ENCODE results near the gene PALM. TPM values are rescaled to one million over a fixed set of nuclear protein-coding genes. Genes with fewer than 3 reads are reported as not detected.

Gene PALM
- total RNA-seq, 1 experiment from 2014 or later, result 22.1 TPM

- POLR2A ChIA-PET, result no interaction called here
Observed at GRCh38 chr19:757811-758668, 49.3 kb downstream of the PALM start.

GRCh38 chr19:763181-763580, 54.4 kb downstream of the PALM start:
- CTCF ChIA-PET, result interaction anchor here (1.4 kb wide), 1 partner anchor 22 kb away, joined by 3 read pairs; no protein-coding TSS in a partner anchor

More at GRCh38 chr19:757811-758668, 49.3 kb downstream of the PALM start:
- no peaks in the 10 kb centered on the region; the same call in none of the 2 replicates for H3K27me3 Mint-ChIP-seq (ENCODE audit: low read depth)
- peaks cover 5% of the 10 kb centered on the region for H3K36me3 Mint-ChIP-seq
- CTCF ChIA-PET, result interaction anchor here (0.7 to 1.7 kb wide), 2 partner anchors 16 to 99 kb away, joined by 4 to 7 read pairs; no protein-coding TSS in a partner anchor
- no peaks in the 10 kb centered on the region for H3K4me1 Mint-ChIP-seq
- TF ChIP-seq ZBTB21 (CRISPR knock-in tag; IDR thresholded peaks at IDR 0.05; ENCODE audit: borderline replicate concordance) (no peak), ZSCAN18 (CRISPR knock-in tag; IDR thresholded peaks at IDR 0.05) (no peak), ZNF425 (CRISPR knock-in tag; conservative IDR thresholded peaks at IDR 0.05) (no peak), JAZF1 (CRISPR knock-in tag; IDR thresholded peaks at IDR 0.05) (no peak), ZNF121 (CRISPR knock-in tag; IDR thresholded peaks at IDR 0.05) (no peak), ZNF423 (CRISPR knock-in tag; IDR thresholded peaks at IDR 0.05) (no peak), TEAD1 (CRISPR knock-in tag; IDR thresholded peaks at IDR 0.05) (no peak), ZNF512 (CRISPR knock-in tag; IDR thresholded peaks at IDR 0.05; ENCODE audit: borderline replicate concordance) (no peak)
- no peak overlapping the region for H3K4me3 Mint-ChIP-seq
- H3K9me3 Mint-ChIP-seq, result peaks cover 20% of the 10 kb centered on the region
- no peak overlapping the region for H3K27ac Mint-ChIP-seq
- ATAC-seq (no peak), DNase-seq (ENCODE audit: low spot score) (no peak)

GRCh38 chr19:763869-764268, 55.1 kb downstream of the PALM start:
- POLR2A ChIA-PET, result no interaction called here
- CTCF ChIA-PET, result interaction anchor here (1.4 kb wide), 1 partner anchor 22 kb away, joined by 3 read pairs; no protein-coding TSS in a partner anchor
- no peak overlapping the region for H3K27ac Mint-ChIP-seq
- H3K4me3 Mint-ChIP-seq, result no peak overlapping the region
- H3K36me3 Mint-ChIP-seq, result peaks cover 3% of the 10 kb centered on the region; the same call in 1 of the 2 replicates
- DNase-seq (ENCODE audit: low spot score) (no peak), ATAC-seq (no peak)
- H3K27me3 Mint-ChIP-seq (ENCODE audit: low read depth), result no peaks in the 10 kb centered on the region; the same call in 1 of the 2 replicates
- H3K9me3 Mint-ChIP-seq, result peaks cover 9% of the 10 kb centered on the region
- no peaks in the 10 kb centered on the region for H3K4me1 Mint-ChIP-seq
- TF ChIP-seq TCF7 (CRISPR knock-in tag; IDR thresholded peaks at IDR 0.05; ENCODE audit: low read depth), result no peak
- TF ChIP-seq ZBTB21 (CRISPR knock-in tag; IDR thresholded peaks at IDR 0.05; ENCODE audit: borderline replicate concordance), result no peak
- no peak for TF ChIP-seq KAT7 (CRISPR knock-in tag; IDR thresholded peaks at IDR 0.05; ENCODE audit: borderline replicate concordance)
- no peak for TF ChIP-seq E2F1 (CRISPR knock-in tag; IDR thresholded peaks at IDR 0.05)
- no peak for TF ChIP-seq FOXP1 (CRISPR knock-in tag; IDR thresholded peaks at IDR 0.05; ENCODE audit: borderline replicate concordance)
- no peak for TF ChIP-seq ZNF281 (CRISPR knock-in tag; IDR thresholded peaks at IDR 0.05)
- no peak for TF ChIP-seq ATF2 (CRISPR knock-in tag; IDR thresholded peaks at IDR 0.05; ENCODE audit: borderline replicate concordance, low read depth)
- no peak for TF ChIP-seq ZSCAN18 (CRISPR knock-in tag; IDR thresholded peaks at IDR 0.05)
- TF ChIP-seq RELA (CRISPR knock-in tag; IDR thresholded peaks at IDR 0.05; ENCODE audit: borderline replicate concordance), result no peak
- no peak for TF ChIP-seq ELF4 (CRISPR knock-in tag; IDR thresholded peaks at IDR 0.05; ENCODE audit: low read depth)

More at GRCh38 chr19:763181-763580, 54.4 kb downstream of the PALM start:
- no peaks in the 10 kb centered on the region for H3K4me1 Mint-ChIP-seq
- no peak overlapping the region for H3K4me3 Mint-ChIP-seq
- H3K27ac Mint-ChIP-seq, result no peak overlapping the region
- DNase-seq (ENCODE audit: low spot score) (no peak), ATAC-seq (no peak)
- no peak for TF ChIP-seq ZNF219 (CRISPR knock-in tag; IDR thresholded peaks at IDR 0.05; ENCODE audit: borderline replicate concordance)
- TF ChIP-seq ZNF138 (CRISPR knock-in tag; conservative IDR thresholded peaks at IDR 0.05), result no peak
- H3K9me3 Mint-ChIP-seq, result peaks cover 9% of the 10 kb centered on the region
- POLR2A ChIA-PET, result no interaction called here
- no peaks in the 10 kb centered on the region; the same call in 1 of the 2 replicates for H3K27me3 Mint-ChIP-seq (ENCODE audit: low read depth)
- peaks cover 5% of the 10 kb centered on the region for H3K36me3 Mint-ChIP-seq

Data from WTC11 (cell line).